Mucosa of stomach (tissue), 1 donor: ENCODE results near the gene TRIM32.

ENCODE experiments used
- H3K27me3 ChIP-seq: one replicate; pipeline ENCODE4 v1.7.0; 2013; ENCODE audit warnings: mild to moderate bottlenecking, low read length; ENCODE audit not compliant: control insufficient read depth, insufficient read depth
- H3K36me3 ChIP-seq: one replicate; pipeline ENCODE4 v1.7.0; 2013; ENCODE audit warnings: low read length; ENCODE audit not compliant: control insufficient read depth, insufficient read depth
- H3K4me1 ChIP-seq: one replicate; pipeline ENCODE4 v1.7.0; 2013; ENCODE audit warnings: mild to moderate bottlenecking, low read length; ENCODE audit not compliant: control insufficient read depth, insufficient read depth
- H3K4me3 ChIP-seq: one replicate; pipeline ENCODE4 v1.7.0; 2013; ENCODE audit warnings: low read length
- H3K9ac ChIP-seq: one replicate; pipeline ENCODE4 v1.7.0; 2013; ENCODE audit warnings: mild to moderate bottlenecking, low read length, moderate library complexity
- H3K9me3 ChIP-seq: one replicate; pipeline ENCODE4 v1.7.0; 2013; ENCODE audit warnings: mild to moderate bottlenecking, low read length, moderate library complexity; ENCODE audit not compliant: control insufficient read depth
- donor health status: Pancreatic carcinoma.

Gene TRIM32

GRCh38 chr9:116716438-116716837, 29.3 kb downstream of the TRIM32 start:
- Histone ChIP-seq H3K36me3 (no peaks in the 10 kb centered on the region), H3K4me3 (no peak overlapping the region), H3K27me3 (no peaks in the 10 kb centered on the region), H3K9ac (no peak overlapping the region), H3K4me1 (no peaks in the 10 kb centered on the region), H3K9me3 (no peaks in the 10 kb centered on the region)

- no peaks in the 10 kb centered on the region for H3K36me3 ChIP-seq
- no peak overlapping the region for H3K9ac ChIP-seq
- no peaks in the 10 kb centered on the region for H3K4me1 ChIP-seq
- no peak overlapping the region for H3K4me3 ChIP-seq
- no peaks in the 10 kb centered on the region for H3K9me3 ChIP-seq
- no peaks in the 10 kb centered on the region for H3K27me3 ChIP-seq
Measured at GRCh38 chr9:116717150-116717549, 30.0 kb downstream of the TRIM32 start.

- Histone ChIP-seq H3K36me3 (no peaks in the 10 kb centered on the region), H3K9ac (no peak overlapping the region), H3K4me1 (no peaks in the 10 kb centered on the region), H3K4me3 (no peak overlapping the region), H3K9me3 (no peaks in the 10 kb centered on the region), H3K27me3 (no peaks in the 10 kb centered on the region)
Measured at GRCh38 chr9:116718111-116718510, 31.0 kb downstream of the TRIM32 start.

GRCh38 chr9:116720111-116720510, 33.0 kb downstream of the TRIM32 start:
- Histone ChIP-seq H3K9ac (no peak overlapping the region), H3K27me3 (no peaks in the 10 kb centered on the region), H3K36me3 (no peaks in the 10 kb centered on the region), H3K4me3 (no peak overlapping the region), H3K9me3 (no peaks in the 10 kb centered on the region), H3K4me1 (no peaks in the 10 kb centered on the region)

- no peaks in the 10 kb centered on the region for H3K4me1 ChIP-seq
- no peaks in the 10 kb centered on the region for H3K9me3 ChIP-seq
- H3K27me3 ChIP-seq: no peaks in the 10 kb centered on the region
- no peak overlapping the region for H3K4me3 ChIP-seq
- no peak overlapping the region for H3K9ac ChIP-seq
- no peaks in the 10 kb centered on the region for H3K36me3 ChIP-seq
Measured at GRCh38 chr9:116721411-116721810, 34.3 kb downstream of the TRIM32 start.

GRCh38 chr9:116721944-116722343, 34.8 kb downstream of the TRIM32 start:
- Histone ChIP-seq H3K4me3 (no peak overlapping the region), H3K9ac (no peak overlapping the region), H3K36me3 (no peaks in the 10 kb centered on the region), H3K4me1 (no peaks in the 10 kb centered on the region), H3K9me3 (no peaks in the 10 kb centered on the region), H3K27me3 (no peaks in the 10 kb centered on the region)

- Histone ChIP-seq H3K4me3 (no peak overlapping the region), H3K9me3 (no peaks in the 10 kb centered on the region), H3K27me3 (no peaks in the 10 kb centered on the region), H3K36me3 (no peaks in the 10 kb centered on the region), H3K4me1 (no peaks in the 10 kb centered on the region), H3K9ac (no peak overlapping the region)
Measured at GRCh38 chr9:116724123-116724522, 37.0 kb downstream of the TRIM32 start.

GRCh38 chr9:116726602-116727001, 39.5 kb downstream of the TRIM32 start:
- no peak overlapping the region for H3K9ac ChIP-seq
- H3K27me3 ChIP-seq: no peaks in the 10 kb centered on the region
- no peaks in the 10 kb centered on the region for H3K4me1 ChIP-seq
- no peaks in the 10 kb centered on the region for H3K9me3 ChIP-seq
- no peak overlapping the region for H3K4me3 ChIP-seq
- H3K36me3 ChIP-seq: no peaks in the 10 kb centered on the region

GRCh38 chr9:116733010-116733641, 46.0 kb downstream of the TRIM32 start:
- Histone ChIP-seq H3K4me1 (no peaks in the 10 kb centered on the region), H3K36me3 (no peaks in the 10 kb centered on the region), H3K27me3 (no peaks in the 10 kb centered on the region), H3K4me3 (no peak overlapping the region), H3K9me3 (no peaks in the 10 kb centered on the region), H3K9ac (no peak overlapping the region)

GRCh38 chr9:116736399-116737151, 49.5 kb downstream of the TRIM32 start:
- Histone ChIP-seq H3K9me3 (no peaks in the 10 kb centered on the region), H3K36me3 (no peaks in the 10 kb centered on the region), H3K9ac (no peak overlapping the region), H3K27me3 (peaks cover 3% of the 10 kb centered on the region), H3K4me3 (no peak overlapping the region), H3K4me1 (no peaks in the 10 kb centered on the region)

GRCh38 chr9:116737152-116737546, 50.0 kb downstream of the TRIM32 start:
- Histone ChIP-seq H3K9ac (no peak overlapping the region), H3K27me3 (peaks cover 3% of the 10 kb centered on the region), H3K9me3 (no peaks in the 10 kb centered on the region), H3K4me1 (no peaks in the 10 kb centered on the region), H3K4me3 (no peak overlapping the region), H3K36me3 (no peaks in the 10 kb centered on the region)

GRCh38 chr9:116741086-116741740, 54.1 kb downstream of the TRIM32 start:
- Histone ChIP-seq H3K27me3 (peaks cover 3% of the 10 kb centered on the region), H3K36me3 (no peaks in the 10 kb centered on the region), H3K4me1 (no peaks in the 10 kb centered on the region), H3K4me3 (no peak overlapping the region), H3K9me3 (no peaks in the 10 kb centered on the region), H3K9ac (no peak overlapping the region)
